Natural killer cell (primary cell): ENCODE measurements around the gene RPAP2. TPM values are rescaled to one million over a fixed set of nuclear protein-coding genes. Genes with fewer than 3 reads are reported as not detected.
"Not testable (repeated sequence)": the region's sequence is repeated elsewhere in the genome, so short reads cannot be mapped to it uniquely, and the experiment has no call there.

Experiments
- ATAC-seq, 3 donors: fragments of 150-1000 bp in 2 of 3; fragments of 200-7000 bp in 1 of 3; cut with Tn5 transposase; 1 replicate in 1 of 3; 2 replicates in 2 of 3; pipeline ENCODE4 v1.10.0; 2021; ENCODE audit warnings: mild to moderate bottlenecking in 2 of 3, moderate library complexity in 2 of 3
- DNase-seq, 2 donors: peaks; one replicate each; pipeline versions ENCODE4 v3.0.0 to v3.0.0-alpha.2; 2013 to 2021; ENCODE audit warnings: mixed read lengths in 1 of 2
- H3K27ac ChIP-seq: one replicate; pipeline ENCODE4 v1.5.1; 2013; ENCODE audit warnings: mild to moderate bottlenecking, low read length
- H3K27me3 ChIP-seq: one replicate; pipeline ENCODE4 v1.6.1; 2013; ENCODE audit warnings: low read length; ENCODE audit not compliant: control insufficient read depth, insufficient read depth
- H3K36me3 ChIP-seq: one replicate; pipeline ENCODE4 v1.6.1; 2013; ENCODE audit warnings: low read length; ENCODE audit not compliant: control insufficient read depth, insufficient read depth
- H3K4me1 ChIP-seq: one replicate; pipeline ENCODE4 v1.6.1; 2013; ENCODE audit warnings: low read length; ENCODE audit not compliant: control insufficient read depth, insufficient read depth
- H3K4me3 ChIP-seq: one replicate; pipeline ENCODE4 v1.5.1; 2013; ENCODE audit warnings: low read length
- H3K9me3 ChIP-seq: one replicate; pipeline ENCODE4 v1.6.1; 2013; ENCODE audit warnings: low read length; ENCODE audit not compliant: control insufficient read depth, insufficient read depth
- H3K27ac Mint-ChIP-seq, 2 donors: one replicate each; pipeline ENCODE4 v1.8.0; 2022; ENCODE audit warnings: mild to moderate bottlenecking in 2 of 2, mixed read lengths in 2 of 2, moderate library complexity in 1 of 2
- H3K27me3 Mint-ChIP-seq, 2 donors: one replicate each; pipeline ENCODE4 v1.8.0; 2022; ENCODE audit warnings: low read depth in 2 of 2, mixed read lengths in 2 of 2
- H3K36me3 Mint-ChIP-seq: one replicate; pipeline ENCODE4 v1.8.0; 2022; ENCODE audit warnings: mixed read lengths
- H3K4me1 Mint-ChIP-seq, 2 donors: one replicate each; pipeline ENCODE4 v1.8.0; 2022; ENCODE audit warnings: mixed read lengths in 2 of 2
- H3K4me3 Mint-ChIP-seq: one replicate; pipeline ENCODE4 v1.8.0; 2022; ENCODE audit warnings: mild to moderate bottlenecking, moderate library complexity, mixed read lengths
- H3K9me3 Mint-ChIP-seq, 2 donors: one replicate each; pipeline ENCODE4 v1.8.0; 2022; ENCODE audit warnings: mixed read lengths in 2 of 2
- CTCF ChIP-seq: fragments of 200-600 bp; IDR thresholded peaks from one replicate; pipeline ENCODE4 v1.8.0; 2022; ENCODE audit warnings: antibody characterized with exemption
- WGBS: methylation state at CpG from one replicate; pipeline ENCODE4 v1.1.7; 2013; ENCODE audit warnings: missing lambda C conversion rate; ENCODE audit not compliant: insufficient coverage; 5-methylcytosine and 5-hydroxymethylcytosine counted together
- intact Hi-C: fragments of 100-400 bp; cut with micrococcal nuclease; formaldehyde crosslinking; loops from one replicate; pipeline ENCODE4 v1.14.2; 2022
- total RNA-seq, 4 donors: library from RNA; stranded (reverse); fragments of 120-200 nt in 1 of 4; gene quantifications; one replicate each; pipeline versions ENCODE4 v1.2.3 to v1.2.4, GENCODE V29; 2013 to 2022

RPAP2 gene
- total RNA-seq, 3 donors from 2014 or later (not counting 1 experiment from before 2014, with no cell fraction given): 39.4 to 45.7 (median 39.8) TPM

- Histone ChIP-seq H3K9me3 (no peaks in the 10 kb centered on the region), H3K27me3 (no peaks in the 10 kb centered on the region), H3K4me1 (no peaks in the 10 kb centered on the region), H3K27ac (no peak overlapping the region), H3K36me3 (peaks cover 5% of the 10 kb centered on the region), H3K4me3 (no peak overlapping the region)
- Mint-ChIP-seq H3K9me3 (no peaks in the 10 kb centered on the region), H3K27ac (peak overlapping the region; percentile 2 to 37), H3K4me1 (peaks cover 0 to 9% of the 10 kb centered on the region in 2 donors), H3K4me3 (no peak overlapping the region), H3K36me3 (no peaks in the 10 kb centered on the region), H3K27me3 (no peaks in the 10 kb centered on the region)
- no peak for TF ChIP-seq CTCF
- ATAC-seq (no peak), DNase-seq (no peak)
- intact Hi-C loops: no loop called here
- WGBS: 52% methylated on average over 2 of the region's 2 CpGs
These were observed 77.5 kb downstream of the RPAP2 start for GRCh38 chr1:92376345-92376744.

GRCh38 chr1:92377991-92378390 lies 79.1 kb downstream of the RPAP2 start:
- H3K9me3 ChIP-seq, H3K27ac ChIP-seq, H3K4me1 ChIP-seq, DNase-seq, H3K4me3 ChIP-seq, H3K36me3 ChIP-seq, H3K9me3 Mint-ChIP-seq, intact Hi-C loops, H3K36me3 Mint-ChIP-seq, H3K27ac Mint-ChIP-seq, H3K4me3 Mint-ChIP-seq, H3K27me3 Mint-ChIP-seq, H3K4me1 Mint-ChIP-seq, ATAC-seq, H3K27me3 ChIP-seq: not testable (repeated sequence)
- WGBS: 92% methylated on average over 4 of the region's 4 CpGs

- H3K36me3 Mint-ChIP-seq: peaks cover 2% of the 10 kb centered on the region
- H3K9me3 Mint-ChIP-seq: no peaks in the 10 kb centered on the region
- H3K27me3 Mint-ChIP-seq: no peaks in the 10 kb centered on the region
- TF ChIP-seq CTCF: no peak
- intact Hi-C loops: no loop called here
- no peak overlapping the region for H3K27ac ChIP-seq
- peaks cover 0 to 4% of the 10 kb centered on the region in 2 donors for H3K4me1 Mint-ChIP-seq
- H3K4me1 ChIP-seq: no peaks in the 10 kb centered on the region
- no peaks in the 10 kb centered on the region for H3K9me3 ChIP-seq
- ATAC-seq (no peak), DNase-seq (no peak)
- H3K4me3 ChIP-seq: no peak overlapping the region
- H3K36me3 ChIP-seq: peaks cover 5% of the 10 kb centered on the region
- H3K27ac Mint-ChIP-seq: no peak overlapping the region
- H3K4me3 Mint-ChIP-seq: no peak overlapping the region
- WGBS: 99% methylated on average over 2 of the region's 2 CpGs
- no peaks in the 10 kb centered on the region for H3K27me3 ChIP-seq
These were observed 82.0 kb downstream of the RPAP2 start for GRCh38 chr1:92380867-92381266.

DNA sequence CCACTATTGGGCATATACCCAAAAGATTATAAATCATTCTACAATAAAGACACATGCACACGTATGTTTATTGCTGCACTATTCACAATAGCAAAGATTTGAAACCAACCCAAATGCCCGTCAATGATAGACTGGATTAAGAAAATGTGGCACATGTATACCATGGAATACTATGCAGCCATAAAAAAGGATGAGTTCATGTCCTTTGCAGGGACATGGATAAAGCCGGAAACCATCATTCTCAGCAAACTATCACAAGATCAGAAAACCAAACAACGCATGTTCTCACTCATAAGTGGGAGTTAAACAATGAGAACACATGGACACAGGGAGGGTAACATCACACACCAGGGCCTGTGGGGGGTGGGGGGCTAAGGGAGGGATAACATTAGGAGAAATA lies 95.1 kb downstream of the RPAP2 start:
- ATAC-seq, intact Hi-C loops, H3K27me3 Mint-ChIP-seq: not testable (repeated sequence)

More for the DNA sequence above, 95.1 kb downstream of the RPAP2 start:
- H3K4me1 Mint-ChIP-seq, DNase-seq, H3K27me3 ChIP-seq, H3K4me1 ChIP-seq, H3K27ac Mint-ChIP-seq, H3K9me3 ChIP-seq, H3K27ac ChIP-seq, H3K36me3 ChIP-seq, H3K4me3 ChIP-seq, H3K4me3 Mint-ChIP-seq: not testable (repeated sequence)
- 100% methylated on average over 3 of the region's 4 CpGs for WGBS
- H3K36me3 Mint-ChIP-seq: peaks cover 43% of the 10 kb centered on the region
- peaks cover 13 to 16% of the 10 kb centered on the region in 2 donors for H3K9me3 Mint-ChIP-seq
